SKM-1 treated with dmso at 0.1 percent for 144 hours (cell line): ENCODE data around the gene SLC4A8.

Experiments used
- DNase-seq: peaks from one replicate; lab custom pipeline; 2025; ENCODE audit not compliant: unreplicated experiment; lab: John Stamatoyannopoulos, UW

The SLC4A8 gene

DNA sequence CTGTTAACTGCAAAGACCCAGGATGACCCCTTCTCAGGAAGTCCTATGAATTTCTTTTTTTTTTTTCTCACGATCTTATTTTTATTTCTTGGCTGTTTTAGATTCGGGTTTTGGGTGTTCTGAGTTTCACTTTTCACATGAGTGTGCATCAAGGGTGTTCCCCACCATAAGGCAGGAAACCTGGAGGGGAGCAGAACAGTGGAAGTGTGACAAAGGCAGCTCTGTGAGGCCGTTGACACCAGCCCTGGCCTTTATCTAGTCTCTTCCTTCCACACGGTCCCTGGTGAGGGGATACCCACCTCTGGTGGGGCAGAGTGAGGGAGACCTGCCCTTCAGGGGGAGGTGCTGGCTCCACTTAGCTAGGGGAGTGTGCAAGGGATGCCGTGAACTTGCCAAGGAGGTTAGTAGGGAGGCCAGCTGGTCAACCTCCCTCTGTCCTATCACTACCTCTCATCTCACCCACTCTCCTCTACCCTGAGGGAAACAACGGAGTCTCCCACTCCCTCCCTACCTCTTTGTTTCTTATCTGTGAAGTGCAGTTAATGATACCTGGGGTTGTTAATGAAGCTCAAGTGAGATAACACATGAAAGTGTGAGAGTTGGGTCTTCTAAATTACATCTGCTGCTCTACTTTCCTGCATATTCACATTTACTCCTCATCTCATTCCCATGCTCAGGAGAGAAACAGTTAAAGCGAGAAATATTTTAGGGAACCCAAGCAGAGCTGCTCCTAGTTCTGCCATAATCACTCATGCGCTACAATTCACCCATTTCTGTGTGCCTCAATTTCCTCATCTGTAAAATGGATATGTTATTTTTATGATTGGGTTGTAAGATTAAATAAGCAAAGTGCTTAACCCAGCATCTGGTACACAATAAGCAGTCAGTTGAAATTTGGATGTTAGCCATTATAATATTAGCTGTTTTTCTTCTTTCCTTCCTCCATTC is 29.1 kb upstream of the SLC4A8 start:
- no peak for DNase-seq

DNA sequence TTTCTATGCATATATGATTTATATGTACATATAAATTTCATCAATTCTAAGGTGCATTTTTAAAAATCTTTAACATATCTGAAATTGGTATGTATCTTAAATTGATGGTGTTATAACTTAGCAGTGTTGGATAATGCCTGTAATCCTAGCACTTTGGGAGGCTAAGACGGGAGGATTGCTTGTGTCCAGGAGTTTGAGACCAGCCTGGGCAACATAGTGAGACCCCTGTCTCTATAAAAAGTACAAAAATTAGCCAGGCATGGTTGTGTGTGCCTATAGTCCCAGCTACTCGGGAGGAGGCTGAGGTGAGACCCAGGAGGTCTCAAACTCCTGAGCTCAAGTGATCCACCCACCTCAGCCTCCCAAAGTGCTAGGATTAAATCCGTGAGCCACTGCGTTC is 27.0 kb upstream of the SLC4A8 start:
- DNase-seq: no peak

GRCh38 chr12:51399891-51400290 is 24.7 kb upstream of the SLC4A8 start:
- DNase-seq: no peak

DNA sequence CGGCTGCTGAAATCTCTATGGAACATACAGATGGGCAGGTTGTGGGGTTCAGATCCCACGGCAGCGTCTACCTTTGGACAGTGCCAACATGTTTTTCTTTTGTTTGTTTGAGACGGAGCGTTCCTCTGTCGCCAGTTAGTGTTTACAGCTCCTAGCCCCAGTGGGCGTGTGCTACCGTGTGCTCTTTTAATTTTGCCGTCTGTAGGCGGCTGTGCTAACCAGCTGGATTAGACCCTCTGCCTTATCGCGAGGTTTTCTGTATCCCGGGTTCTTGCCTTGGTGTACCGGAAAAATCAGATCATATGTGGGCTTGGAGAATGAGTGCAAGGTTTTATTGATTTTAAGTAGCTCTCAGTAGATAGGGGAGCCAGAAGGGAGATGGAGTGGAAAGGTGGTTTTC is 23.6 kb upstream of the SLC4A8 start:
- no peak for DNase-seq

- DNase-seq: no peak
Observed at GRCh38 chr12:51401486-51401885, 23.1 kb upstream of the SLC4A8 start.

DNA sequence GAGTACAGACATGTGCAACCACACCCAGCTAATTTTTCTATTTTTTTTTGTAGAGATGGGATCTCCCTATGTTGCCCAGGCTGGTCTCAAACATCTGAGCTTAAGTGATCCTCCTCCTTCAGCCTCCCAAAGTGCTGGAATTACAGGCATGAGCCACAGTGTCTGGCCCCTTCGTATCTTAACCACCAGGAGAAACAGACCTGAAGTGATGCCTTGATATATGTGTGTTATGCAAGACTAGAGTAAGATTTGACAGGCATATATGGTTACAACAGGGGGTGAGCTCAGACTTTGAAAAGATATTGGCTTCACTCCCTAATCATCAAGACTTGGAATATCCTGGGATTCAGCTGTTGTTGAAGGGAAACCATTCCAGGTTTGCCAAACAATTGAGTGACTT is 22.7 kb upstream of the SLC4A8 start:
- DNase-seq: no peak

DNA sequence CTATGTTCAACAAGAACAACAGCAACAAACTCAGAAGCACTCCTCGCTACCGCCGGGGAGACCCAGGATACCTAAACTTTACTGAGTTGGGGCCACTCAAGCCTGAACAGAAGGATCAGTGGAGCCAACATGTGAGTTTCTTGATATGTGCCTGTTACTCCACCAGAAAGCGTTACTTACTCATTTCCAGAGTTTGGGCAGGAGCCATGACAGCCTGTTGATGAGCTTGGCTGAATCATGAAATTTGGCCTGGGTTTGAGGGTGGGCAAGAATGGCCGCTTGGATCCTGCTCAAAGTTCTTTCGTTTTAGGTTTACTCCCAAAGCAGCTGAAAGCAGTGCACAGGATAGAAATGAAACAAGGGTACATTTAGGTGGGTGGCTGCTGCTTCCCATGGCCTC is 21.5 kb upstream of the SLC4A8 start:
- DNase-seq: no peak

- peak; percentile 68 for DNase-seq
Observed at GRCh38 chr12:51403681-51404136, 20.9 kb upstream of the SLC4A8 start.

- no peak for DNase-seq
Observed at GRCh38 chr12:51404627-51405026, 20.0 kb upstream of the SLC4A8 start.

- DNase-seq: no peak
Observed at GRCh38 chr12:51405801-51406207, 18.8 kb upstream of the SLC4A8 start.

GRCh38 chr12:51406290-51406689 is 18.3 kb upstream of the SLC4A8 start:
- DNase-seq: no peak

DNA sequence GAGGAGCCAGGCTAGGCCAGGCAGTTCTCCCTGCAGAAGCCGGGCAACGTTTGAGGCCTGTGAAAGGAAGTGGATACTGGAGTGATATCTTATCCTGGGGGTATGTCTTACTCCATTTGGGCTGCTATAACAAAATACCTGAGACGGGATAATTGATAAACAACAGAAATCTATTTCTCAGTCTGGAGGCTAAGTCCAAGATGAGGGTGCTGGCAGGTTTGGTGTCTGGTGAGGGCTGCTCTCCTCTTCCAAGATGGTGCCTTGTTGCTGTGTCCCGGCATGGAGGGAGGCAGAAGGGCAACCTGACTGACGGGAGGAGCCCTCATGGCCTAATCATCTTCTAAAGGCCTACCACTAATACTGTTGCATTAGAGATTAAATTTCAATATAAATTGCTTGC is 17.8 kb upstream of the SLC4A8 start:
- no peak for DNase-seq

GRCh38 chr12:51407604-51408003 is 17.0 kb upstream of the SLC4A8 start:
- DNase-seq: no peak

- DNase-seq: no peak
Observed at GRCh38 chr12:51409846-51410245, 14.8 kb upstream of the SLC4A8 start.

- DNase-seq: no peak
Observed at GRCh38 chr12:51413149-51413548, 11.5 kb upstream of the SLC4A8 start.

GRCh38 chr12:51413791-51414190 is 10.8 kb upstream of the SLC4A8 start:
- no peak for DNase-seq

GRCh38 chr12:51415931-51416330 is 8.7 kb upstream of the SLC4A8 start:
- no peak for DNase-seq

DNA sequence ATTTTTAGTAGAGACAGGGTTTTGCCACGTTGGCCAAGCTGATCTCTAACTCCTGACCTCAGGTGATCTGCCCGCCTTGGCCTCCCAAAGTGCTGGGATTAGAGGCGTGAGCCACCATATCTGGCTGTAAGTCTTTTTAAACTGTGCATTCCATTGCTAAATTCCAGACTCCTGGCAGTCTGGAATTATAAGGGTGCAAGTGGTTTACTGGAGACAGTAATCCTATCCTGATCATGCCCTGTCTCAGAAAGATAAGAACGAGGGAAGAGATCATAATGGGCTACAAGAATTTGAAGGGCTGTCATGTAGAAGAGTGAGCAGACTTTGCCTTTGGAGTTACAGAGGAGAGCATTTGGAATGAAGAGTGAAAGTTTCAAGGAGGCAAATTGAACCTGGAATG is 6.8 kb upstream of the SLC4A8 start:
- no peak for DNase-seq

GRCh38 chr12:51419425-51420193 is 5.0 kb upstream of the SLC4A8 start:
- DNase-seq: no peak

DNA sequence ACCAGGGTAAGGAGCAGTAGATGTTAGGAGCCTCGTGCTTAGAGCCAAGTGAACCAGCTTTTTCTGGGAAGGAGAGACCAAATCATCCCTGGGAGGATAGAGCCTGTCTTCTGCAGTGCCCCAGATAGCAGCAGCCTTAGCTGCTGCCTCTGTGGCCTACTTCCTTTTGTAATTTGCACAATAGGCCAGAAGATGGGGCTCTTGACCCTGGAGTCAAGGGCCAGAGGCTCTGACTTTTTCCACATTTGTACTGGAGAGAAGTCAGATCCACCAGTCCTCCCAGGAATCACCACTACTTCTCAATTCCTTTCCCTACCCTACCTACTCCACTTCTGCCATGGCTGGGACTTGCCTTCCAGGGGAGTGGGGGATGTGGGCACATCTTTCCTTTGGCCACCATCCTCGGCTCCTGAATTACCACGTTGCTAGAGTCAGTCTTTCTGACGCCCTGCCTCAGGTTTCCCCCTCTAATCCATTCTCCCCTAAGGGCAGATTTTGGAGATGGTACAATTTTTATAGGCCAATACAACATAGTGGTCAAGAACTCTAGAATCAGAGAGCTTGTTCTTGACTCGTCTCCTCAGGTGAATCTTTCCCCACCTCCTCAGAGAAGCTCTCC is 3.3 kb upstream of the SLC4A8 start:
- DNase-seq: peak; percentile 20

GRCh38 chr12:51424094-51424661 is 453 bp upstream of the SLC4A8 start:
- no peak for DNase-seq
